Measurements from ENCODE around the gene CLDN1.

DNA sequence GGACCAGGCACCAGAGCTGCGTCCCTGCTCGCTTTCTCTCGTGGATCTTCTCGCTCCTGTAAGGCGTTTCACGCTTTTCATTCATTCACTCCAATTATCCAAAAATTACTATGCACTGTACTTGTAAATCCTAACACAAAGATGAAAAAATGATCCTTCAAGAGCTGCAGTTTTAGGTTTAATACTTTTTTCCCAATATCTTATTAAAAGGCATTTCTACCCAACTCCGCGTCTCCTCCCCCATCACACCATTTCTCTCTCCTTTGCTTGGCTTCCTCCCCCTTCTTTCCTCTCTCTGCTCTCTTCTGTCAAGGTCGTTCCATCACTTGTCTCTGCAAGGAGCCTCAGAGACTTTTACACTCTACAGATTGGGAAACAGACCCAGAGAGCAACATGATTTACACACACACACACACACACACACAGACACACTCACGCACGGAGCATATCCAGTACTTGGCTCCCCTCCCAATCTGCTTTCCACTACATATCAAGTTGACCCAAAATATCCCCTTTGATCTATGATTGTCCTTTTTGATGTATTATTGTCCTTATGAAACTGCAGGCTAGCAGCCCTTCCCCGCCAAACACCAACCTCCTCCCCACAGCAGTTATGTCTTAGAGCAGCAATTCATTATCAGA is 479 bp upstream of the CLDN1 start:
- no peak for TF ChIP-seq POLR2A (IDR thresholded peaks at IDR 0.05; ENCODE audit: low read depth, low read length)
- TF ChIP-seq, protein P1, sequence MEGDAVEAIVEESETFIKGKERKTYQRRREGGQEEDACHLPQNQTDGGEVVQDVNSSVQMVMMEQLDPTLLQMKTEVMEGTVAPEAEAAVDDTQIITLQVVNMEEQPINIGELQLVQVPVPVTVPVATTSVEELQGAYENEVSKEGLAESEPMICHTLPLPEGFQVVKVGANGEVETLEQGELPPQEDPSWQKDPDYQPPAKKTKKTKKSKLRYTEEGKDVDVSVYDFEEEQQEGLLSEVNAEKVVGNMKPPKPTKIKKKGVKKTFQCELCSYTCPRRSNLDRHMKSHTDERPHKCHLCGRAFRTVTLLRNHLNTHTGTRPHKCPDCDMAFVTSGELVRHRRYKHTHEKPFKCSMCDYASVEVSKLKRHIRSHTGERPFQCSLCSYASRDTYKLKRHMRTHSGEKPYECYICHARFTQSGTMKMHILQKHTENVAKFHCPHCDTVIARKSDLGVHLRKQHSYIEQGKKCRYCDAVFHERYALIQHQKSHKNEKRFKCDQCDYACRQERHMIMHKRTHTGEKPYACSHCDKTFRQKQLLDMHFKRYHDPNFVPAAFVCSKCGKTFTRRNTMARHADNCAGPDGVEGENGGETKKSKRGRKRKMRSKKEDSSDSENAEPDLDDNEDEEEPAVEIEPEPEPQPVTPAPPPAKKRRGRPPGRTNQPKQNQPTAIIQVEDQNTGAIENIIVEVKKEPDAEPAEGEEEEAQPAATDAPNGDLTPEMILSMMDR (conservative IDR thresholded peaks at IDR 0.05; ENCODE audit: low read depth, low read length) = no peak
- TF ChIP-seq BHLHE40 (IDR thresholded peaks at IDR 0.05; ENCODE audit: low read depth, low read length) = no peak
- TF ChIP-seq RAD21 (IDR thresholded peaks at IDR 0.05; ENCODE audit: low read length) = no peak
- TF ChIP-seq MXI1 (IDR thresholded peaks at IDR 0.05; ENCODE audit: borderline replicate concordance, low read depth, low read length) = no peak
- no peak for TF ChIP-seq SMC3 (IDR thresholded peaks at IDR 0.05; ENCODE audit: low read depth, low read length)
- TF ChIP-seq CEBPB (IDR thresholded peaks at IDR 0.05; ENCODE audit: low read depth, low read length) = no peak
- TF ChIP-seq RFX5 (IDR thresholded peaks at IDR 0.05; ENCODE audit: low read depth, low read length) = no peak
- TF ChIP-seq, protein P2, sequence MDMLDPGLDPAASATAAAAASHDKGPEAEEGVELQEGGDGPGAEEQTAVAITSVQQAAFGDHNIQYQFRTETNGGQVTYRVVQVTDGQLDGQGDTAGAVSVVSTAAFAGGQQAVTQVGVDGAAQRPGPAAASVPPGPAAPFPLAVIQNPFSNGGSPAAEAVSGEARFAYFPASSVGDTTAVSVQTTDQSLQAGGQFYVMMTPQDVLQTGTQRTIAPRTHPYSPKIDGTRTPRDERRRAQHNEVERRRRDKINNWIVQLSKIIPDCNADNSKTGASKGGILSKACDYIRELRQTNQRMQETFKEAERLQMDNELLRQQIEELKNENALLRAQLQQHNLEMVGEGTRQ (IDR thresholded peaks at IDR 0.05; ENCODE audit: low read depth, low read length) = no peak
- no peak for TF ChIP-seq RCOR1 (IDR thresholded peaks at IDR 0.05; ENCODE audit: insufficient replicate concordance, low read length)
- TF ChIP-seq MAZ (IDR thresholded peaks at IDR 0.05; ENCODE audit: borderline replicate concordance, low read depth, low read length) = no peak
- TF ChIP-seq MAFK (IDR thresholded peaks at IDR 0.05; ENCODE audit: low read depth, low read length) = no peak

All from IMR-90 (cell line).